CD14-positive monocyte (primary cell): ENCODE measurements around the gene AP1G2. TPM values are rescaled to one million over a fixed set of nuclear protein-coding genes. Genes with fewer than 3 reads are reported as not detected.

Source experiments
- DNase-seq, 3 donors: peaks; one replicate each; pipeline ENCODE4 v3.0.0-alpha.2; 2011 to 2022
- H2AFZ ChIP-seq: 2 replicates; pipeline ENCODE4 v1.6.0; 2012; ENCODE audit warnings: mild to moderate bottlenecking, low read depth, low read length, inconsistent platforms; ENCODE audit not compliant: insufficient read depth, poor library complexity, severe bottlenecking
- H3K27ac ChIP-seq, 2 donors: 1 replicate in 1 of 2; 2 replicates in 1 of 2; pipeline ENCODE4 v1.5.1; 2012 to 2013; ENCODE audit warnings: low read length in 2 of 2, control low read depth in 1 of 2, inconsistent platforms in 1 of 2, low read depth in 1 of 2, mild to moderate bottlenecking in 1 of 2
- H3K27me3 ChIP-seq, 2 donors: one replicate each; pipeline versions ENCODE4 v1.6.0 to v1.6.1; 2011 to 2013; ENCODE audit warnings: low read length in 2 of 2; ENCODE audit not compliant: control insufficient read depth in 2 of 2, insufficient read depth in 2 of 2
- H3K36me3 ChIP-seq, 2 donors: replicated peaks in 1 of 2; 1 replicate in 1 of 2; 2 replicates in 1 of 2; pipeline versions ENCODE4 v1.5.1 to v1.6.1; 2012 to 2013; ENCODE audit warnings: low read length in 2 of 2, control low read depth in 1 of 2, inconsistent platforms in 1 of 2, mild to moderate bottlenecking in 1 of 2; ENCODE audit not compliant: insufficient read depth in 2 of 2, control insufficient read depth in 1 of 2
- H3K4me1 ChIP-seq, 2 donors: 1 replicate in 1 of 2; 2 replicates in 1 of 2; pipeline versions ENCODE4 v1.5.1 to v1.6.1; 2012 to 2013; ENCODE audit warnings: low read length in 2 of 2, control low read depth in 1 of 2, inconsistent platforms in 1 of 2, mild to moderate bottlenecking in 1 of 2, moderate library complexity in 1 of 2; ENCODE audit not compliant: insufficient read depth in 2 of 2, control insufficient read depth in 1 of 2
- H3K4me2 ChIP-seq: replicated peaks from 2 replicates; pipeline ENCODE3; 2012; ENCODE audit warnings: low read length, moderate library complexity, mild to moderate bottlenecking; ENCODE audit not compliant: poor library complexity, severe bottlenecking; ENCODE audit errors: extremely low read depth
- H3K4me3 ChIP-seq, 3 experiments: fragments of 200-600 bp in 1 of 3; sonication (generic) in 1 of 3; replicated peaks in 1 of 3; 1 replicate in 2 of 3; 2 replicates in 1 of 3; pipeline ENCODE4 v1.5.1; 2011 to 2013; ENCODE audit warnings: low read length in 3 of 3, mild to moderate bottlenecking in 3 of 3, control low read depth in 2 of 3, low read depth in 2 of 3, inconsistent platforms in 1 of 3, moderate library complexity in 1 of 3
- H3K79me2 ChIP-seq: 2 replicates; pipeline ENCODE4 v1.6.0; 2012; ENCODE audit warnings: mild to moderate bottlenecking, control low read depth, inconsistent platforms, low read length, moderate library complexity; ENCODE audit not compliant: insufficient read depth
- H3K9ac ChIP-seq: 2 replicates; pipeline ENCODE4 v1.6.0; 2017; ENCODE audit warnings: low read length, mild to moderate bottlenecking; ENCODE audit not compliant: insufficient read depth, poor library complexity, severe bottlenecking
- H3K9me3 ChIP-seq, 2 donors: replicated peaks in 1 of 2; 1 replicate in 1 of 2; 2 replicates in 1 of 2; pipeline versions ENCODE4 v1.5.1 to v1.6.1; 2012 to 2013; ENCODE audit warnings: low read length in 2 of 2, control low read depth in 1 of 2; ENCODE audit not compliant: control insufficient read depth in 1 of 2, insufficient read depth in 1 of 2
- H4K20me1 ChIP-seq: 2 replicates; pipeline ENCODE4 v1.6.0; 2012; ENCODE audit warnings: mild to moderate bottlenecking, low read length, control low read depth, moderate library complexity; ENCODE audit not compliant: insufficient read depth
- H3K27ac Mint-ChIP-seq, 7 donors: one replicate each; pipeline ENCODE4 v1.8.0; 2020; ENCODE audit warnings: mild to moderate bottlenecking in 7 of 7, mixed read lengths in 7 of 7, moderate library complexity in 6 of 7, inconsistent platforms in 2 of 7
- H3K27me3 Mint-ChIP-seq, 3 donors: one replicate each; pipeline ENCODE4 v1.8.0; 2021 to 2022; ENCODE audit warnings: low read depth in 3 of 3, mild to moderate bottlenecking in 3 of 3, mixed read lengths in 3 of 3, moderate library complexity in 3 of 3, inconsistent platforms in 1 of 3
- H3K36me3 Mint-ChIP-seq, 2 donors: one replicate each; pipeline ENCODE4 v1.8.0; 2020; ENCODE audit warnings: mixed read lengths in 2 of 2, inconsistent platforms in 1 of 2, mild to moderate bottlenecking in 1 of 2
- H3K4me1 Mint-ChIP-seq: one replicate; pipeline ENCODE4 v1.8.0; 2020; ENCODE audit warnings: mild to moderate bottlenecking, mixed read lengths
- H3K4me3 Mint-ChIP-seq, 2 donors: one replicate each; pipeline ENCODE4 v1.8.0; 2020; ENCODE audit warnings: mild to moderate bottlenecking in 2 of 2, mixed read lengths in 2 of 2, moderate library complexity in 1 of 2
- H3K9me3 Mint-ChIP-seq, 7 donors: one replicate each; pipeline ENCODE4 v1.8.0; 2020 to 2022; ENCODE audit warnings: mixed read lengths in 7 of 7, mild to moderate bottlenecking in 6 of 7, moderate library complexity in 6 of 7, inconsistent platforms in 2 of 7
- CTCF ChIP-seq: fragments of 200-600 bp; IDR thresholded peaks from one replicate; pipeline ENCODE4 v1.8.0; 2022; ENCODE audit warnings: antibody characterized with exemption, mild to moderate bottlenecking
- WGBS: methylation state at CpG from one replicate; pipeline ENCODE4 v1.1.5; 2013; ENCODE audit warnings: missing lambda C conversion rate; ENCODE audit not compliant: insufficient coverage; 5-methylcytosine and 5-hydroxymethylcytosine counted together
- intact Hi-C, 2 donors: fragments of 100-400 bp; cut with micrococcal nuclease; formaldehyde crosslinking; loops; one replicate each; pipeline versions ENCODE4 v1.15.0 to v1.15.1; 2023
- polyA plus RNA-seq, 3 donors: library from polyadenylated mRNA; depleted of rRNA in 1 of 3; unstranded in 2 of 3; stranded (reverse) in 1 of 3; fragments of 300-500 nt in 2 of 3; fragments of >200 nt in 1 of 3; fragmentation: Illumina TruSeq in 2 of 3; gene quantifications; 1 replicate in 2 of 3; 2 replicates in 1 of 3; pipeline ENCODE4 v1.2.3, GENCODE V29; 2012 to 2021

Gene AP1G2
- polyA plus RNA-seq, 3 donors: 32.2 to 437 (median 37.0) TPM

- TF ChIP-seq CTCF: no peak
- Histone ChIP-seq H3K9ac (no peak overlapping the region), H3K4me1 (peaks cover 23 to 33% of the 10 kb centered on the region in 2 donors), H3K4me2 (no peak overlapping the region), H3K4me3 (no peak overlapping the region), H3K27me3 (no peaks in the 10 kb centered on the region), H3K79me2 (peaks cover 18% of the 10 kb centered on the region), H2AFZ (no peak overlapping the region), H3K9me3 (no peaks in the 10 kb centered on the region), H4K20me1 (peaks cover 23% of the 10 kb centered on the region), H3K27ac (no peak overlapping the region), H3K36me3 (peaks cover 40 to 54% of the 10 kb centered on the region in 2 donors)
- 100% methylated on average over 2 of the region's 10 CpGs for WGBS
- no peak for DNase-seq
- Mint-ChIP-seq H3K36me3 (peaks cover 40 to 55% of the 10 kb centered on the region in 2 donors), H3K27ac (peak overlapping the region in 4 of 7 donors; percentile 6 to 80 (median 36)), H3K9me3 (no peaks in the 10 kb centered on the region), H3K4me3 (no peak overlapping the region), H3K27me3 (peaks cover 0 to 1% (median 0%) of the 10 kb centered on the region in 3 donors), H3K4me1 (peaks cover 28% of the 10 kb centered on the region)
- intact Hi-C loops: no loop called here
Measured at GRCh38 chr14:23558346-23559009, 9.1 kb downstream of the AP1G2 start.

GRCh38 chr14:23557946-23558345, 9.6 kb downstream of the AP1G2 start:
- no peak for DNase-seq
- Mint-ChIP-seq H3K4me1 (peaks cover 23% of the 10 kb centered on the region), H3K27ac (peak overlapping the region in 3 of 7 donors; percentile 21 to 37 (median 34)), H3K36me3 (peaks cover 34 to 49% of the 10 kb centered on the region in 2 donors), H3K4me3 (no peak overlapping the region), H3K27me3 (peaks cover 0 to 1% (median 0%) of the 10 kb centered on the region in 3 donors), H3K9me3 (no peaks in the 10 kb centered on the region)
- Histone ChIP-seq H3K27me3 (no peaks in the 10 kb centered on the region), H3K4me3 (no peak overlapping the region), H3K9me3 (no peaks in the 10 kb centered on the region), H3K4me1 (peaks cover 18 to 28% of the 10 kb centered on the region in 2 donors), H3K27ac (no peak overlapping the region), H3K79me2 (peaks cover 18% of the 10 kb centered on the region), H4K20me1 (peaks cover 18% of the 10 kb centered on the region), H3K9ac (no peak overlapping the region), H2AFZ (no peak overlapping the region), H3K4me2 (no peak overlapping the region), H3K36me3 (peaks cover 38 to 50% of the 10 kb centered on the region in 2 donors)
- TF ChIP-seq CTCF: no peak
- WGBS: 100% methylated on average over 1 of the region's 1 CpG
- intact Hi-C loops: no loop called here
